Activated CD8-positive, alpha-beta T cell treated with anti-CD3 and anti-CD28 coated beads for 36 hours (primary cell): ENCODE data around the gene KRT78. TPM values are rescaled to one million over a fixed set of nuclear protein-coding genes. Genes with fewer than 3 reads are reported as not detected.
"Not testable (repeated sequence)": the region's sequence is repeated elsewhere in the genome, so short reads cannot be mapped to it uniquely, and the experiment has no call there.

Experiments
- ATAC-seq: fragments of 200-7000 bp; cut with Tn5 transposase; one replicate; pipeline ENCODE4 v1.10.0; 2021; ENCODE audit warnings: mild to moderate bottlenecking, moderate library complexity
- CTCF ChIA-PET: fragments of 350-600 bp; sonication (Branson Sonifier 250); formaldehyde crosslinking; loops from one replicate; lab custom pipeline; 2021; ENCODE audit warnings: antibody characterized with exemption; lab: Charles Lee
- POLR2A ChIA-PET: fragments of 350-600 bp; sonication (Branson Sonifier 250); formaldehyde crosslinking; loops from one replicate; lab custom pipeline; 2021; ENCODE audit warnings: antibody characterized with exemption; lab: Charles Lee
- DNase-seq: peaks from one replicate; pipeline ENCODE4 v3.0.0-alpha.2; 2020
- H3K27ac Mint-ChIP-seq: one replicate; pipeline ENCODE4 v1.8.0; 2021; ENCODE audit warnings: mild to moderate bottlenecking, mixed read lengths
- H3K27me3 Mint-ChIP-seq: one replicate; pipeline ENCODE4 v1.8.0; 2021; ENCODE audit warnings: mixed read lengths
- H3K36me3 Mint-ChIP-seq: one replicate; pipeline ENCODE4 v1.8.0; 2021; ENCODE audit warnings: low read depth, mixed read lengths
- H3K4me1 Mint-ChIP-seq: one replicate; pipeline ENCODE4 v1.8.0; 2021; ENCODE audit warnings: low read depth, mixed read lengths
- H3K4me3 Mint-ChIP-seq: one replicate; pipeline ENCODE4 v1.8.0; 2021; ENCODE audit warnings: mild to moderate bottlenecking, moderate library complexity, mixed read lengths
- H3K9me3 Mint-ChIP-seq: one replicate; pipeline ENCODE4 v1.8.0; 2021; ENCODE audit warnings: mixed read lengths
- intact Hi-C: fragments of 100-400 bp; cut with micrococcal nuclease; formaldehyde crosslinking; loops from one replicate; pipeline ENCODE4 v1.10.0; 2022
- total RNA-seq, 2 experiments: library from RNA; stranded (reverse); gene quantifications; one replicate each; pipeline ENCODE4 v1.2.3, GENCODE V29; 2021
- TF ChIP-seq, protein P1 (sequence below): fragments of 200-600 bp; IDR thresholded peaks from one replicate; pipeline ENCODE4 v1.8.0; 2022; ENCODE audit warnings: antibody characterized with exemption, mild to moderate bottlenecking

KRT78 gene
- total RNA-seq, 2 experiments from 2014 or later: not detected

GRCh38 chr12:52796429-52796794 is 52.4 kb downstream of the KRT78 start:
- no peaks in the 10 kb centered on the region for H3K36me3 Mint-ChIP-seq
- ATAC-seq (no peak), DNase-seq (no peak)
- no peaks in the 10 kb centered on the region for H3K9me3 Mint-ChIP-seq
- ChIA-PET CTCF (interaction anchor here (0.5 to 1.4 kb wide), 3 partner anchors 58 to 83 kb away, joined by 3 to 4 read pairs (median 4); no protein-coding TSS in a partner anchor), POLR2A (no interaction called here)
- no peak overlapping the region for H3K4me3 Mint-ChIP-seq
- H3K27me3 Mint-ChIP-seq: peaks cover 4% of the 10 kb centered on the region
- TF ChIP-seq, protein P1, sequence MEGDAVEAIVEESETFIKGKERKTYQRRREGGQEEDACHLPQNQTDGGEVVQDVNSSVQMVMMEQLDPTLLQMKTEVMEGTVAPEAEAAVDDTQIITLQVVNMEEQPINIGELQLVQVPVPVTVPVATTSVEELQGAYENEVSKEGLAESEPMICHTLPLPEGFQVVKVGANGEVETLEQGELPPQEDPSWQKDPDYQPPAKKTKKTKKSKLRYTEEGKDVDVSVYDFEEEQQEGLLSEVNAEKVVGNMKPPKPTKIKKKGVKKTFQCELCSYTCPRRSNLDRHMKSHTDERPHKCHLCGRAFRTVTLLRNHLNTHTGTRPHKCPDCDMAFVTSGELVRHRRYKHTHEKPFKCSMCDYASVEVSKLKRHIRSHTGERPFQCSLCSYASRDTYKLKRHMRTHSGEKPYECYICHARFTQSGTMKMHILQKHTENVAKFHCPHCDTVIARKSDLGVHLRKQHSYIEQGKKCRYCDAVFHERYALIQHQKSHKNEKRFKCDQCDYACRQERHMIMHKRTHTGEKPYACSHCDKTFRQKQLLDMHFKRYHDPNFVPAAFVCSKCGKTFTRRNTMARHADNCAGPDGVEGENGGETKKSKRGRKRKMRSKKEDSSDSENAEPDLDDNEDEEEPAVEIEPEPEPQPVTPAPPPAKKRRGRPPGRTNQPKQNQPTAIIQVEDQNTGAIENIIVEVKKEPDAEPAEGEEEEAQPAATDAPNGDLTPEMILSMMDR: no peak
- no peak overlapping the region for H3K27ac Mint-ChIP-seq
- intact Hi-C loops: no loop called here
- H3K4me1 Mint-ChIP-seq: peaks cover 11% of the 10 kb centered on the region

- ATAC-seq: no peak
- H3K27ac Mint-ChIP-seq: no peak within 1 kb of the TSS
- DNase-seq: no peak
- no peak within 1 kb of the TSS for H3K4me3 Mint-ChIP-seq
- H3K27me3 Mint-ChIP-seq: peaks cover 4% of the 10 kb centered on the region
- H3K9me3 Mint-ChIP-seq: no peaks in the 10 kb centered on the region
- ChIA-PET CTCF (interaction anchor here (1.1 to 1.4 kb wide), 2 partner anchors 75 to 84 kb away, joined by 3 to 4 read pairs; no protein-coding TSS in a partner anchor), POLR2A (no interaction called here)
- intact Hi-C loops: no loop called here
- no peaks in the 10 kb centered on the region for H3K36me3 Mint-ChIP-seq
- H3K4me1 Mint-ChIP-seq: peaks cover 12% of the 10 kb centered on the region
- TF ChIP-seq, protein P1: no peak
These were observed 52.9 kb downstream of the KRT78 start, which contains the start of gene KRT3 for GRCh38 chr12:52795694-52796428. KRT3 (minus strand) TSS chr12:52796117; CDS start chr12:52796042, 75 bp downstream.

DNA sequence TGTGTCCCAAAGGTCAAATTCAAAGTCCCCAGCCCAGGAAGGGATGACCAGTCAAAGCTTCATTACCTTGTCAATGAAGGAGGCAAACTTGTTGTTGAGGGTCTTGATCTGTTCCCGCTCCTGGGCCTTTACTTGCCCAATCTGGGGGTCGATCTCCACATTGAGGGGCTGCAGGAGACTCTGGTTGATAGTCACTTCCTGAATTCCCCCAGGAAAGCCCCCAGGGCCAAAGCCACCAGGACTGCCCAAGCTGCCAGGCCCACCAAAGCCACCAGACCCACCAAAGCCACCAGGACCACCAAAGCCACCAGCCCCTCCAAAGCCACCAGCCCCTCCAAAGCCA is 53.5 kb downstream of the KRT78 start:
- H3K9me3 Mint-ChIP-seq, H3K27me3 Mint-ChIP-seq, DNase-seq, CTCF ChIA-PET, intact Hi-C loops, POLR2A ChIA-PET, H3K27ac Mint-ChIP-seq, H3K4me3 Mint-ChIP-seq, ATAC-seq, H3K36me3 Mint-ChIP-seq: not testable (repeated sequence)
- peaks cover 14% of the 10 kb centered on the region for H3K4me1 Mint-ChIP-seq

DNA sequence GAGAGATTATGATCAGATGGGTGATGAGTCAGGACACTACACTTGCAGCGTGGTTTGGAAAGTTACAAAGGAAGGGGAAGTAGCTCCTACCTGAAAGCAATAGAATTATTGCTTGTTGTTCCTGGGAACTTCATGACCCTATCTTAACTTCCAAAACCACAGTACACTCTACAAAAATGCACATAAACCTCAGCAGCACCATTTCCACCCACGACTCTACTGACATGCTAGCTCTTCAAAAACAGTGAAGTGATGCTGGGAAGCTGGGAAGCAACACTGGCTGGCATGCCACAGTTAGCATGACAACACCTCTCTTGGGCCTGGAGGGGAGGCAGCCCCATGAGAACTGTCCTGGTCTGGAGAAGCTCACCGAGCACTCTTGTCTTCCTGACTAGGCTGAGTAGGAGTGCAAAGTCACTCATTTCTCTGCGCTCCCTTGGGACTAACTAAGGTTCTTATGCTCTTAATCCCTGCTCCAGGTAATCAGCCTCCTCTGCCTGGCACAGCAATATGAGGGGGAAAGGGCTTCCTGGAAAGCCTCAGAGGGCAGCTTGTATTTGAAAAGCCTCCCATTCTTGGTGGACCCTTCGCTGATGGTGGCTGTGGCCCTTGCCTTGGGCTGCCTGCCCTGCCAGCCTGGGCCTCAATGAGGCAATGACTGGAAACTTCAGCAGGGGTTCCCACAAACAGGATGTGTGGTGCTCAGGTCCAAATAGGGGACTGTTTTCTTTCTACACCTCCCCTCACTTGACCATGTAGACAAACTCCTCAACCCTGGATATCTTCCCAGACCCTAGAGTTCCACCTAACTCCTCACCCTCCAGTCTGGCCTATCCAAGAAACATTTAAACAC is 54.1 kb downstream of the KRT78 start:
- Mint-ChIP-seq H3K4me1 (peaks cover 14% of the 10 kb centered on the region), H3K27me3 (peaks cover 14% of the 10 kb centered on the region)
- ATAC-seq: no peak

More for the DNA sequence above, 54.1 kb downstream of the KRT78 start:
- Mint-ChIP-seq H3K36me3 (no peaks in the 10 kb centered on the region), H3K4me3 (no peak overlapping the region), H3K9me3 (no peaks in the 10 kb centered on the region), H3K27ac (no peak overlapping the region)
- TF ChIP-seq, protein P1: no peak
- ChIA-PET POLR2A (no interaction called here), CTCF (interaction anchor here (1.0 kb wide), 1 partner anchor 76 kb away, joined by 3 read pairs; no protein-coding TSS in a partner anchor)
- no peak for DNase-seq
- intact Hi-C loops: no loop called here
